ENCODE measurements around the gene RPTOR. TPM values are rescaled to one million over a fixed set of nuclear protein-coding genes. Genes with fewer than 3 reads are reported as not detected.

Gene RPTOR
- total RNA-seq, 1 donor, result 27.9 TPM

GRCh38 chr17:80599546-80600305, 55.1 kb downstream of the RPTOR start:
- Histone ChIP-seq H3K4me3 (ENCODE audit: insufficient read depth, low read length) (no peak overlapping the region), H3K79me2 (ENCODE audit: insufficient read depth, low read length) (peaks cover 81% of the 10 kb centered on the region), H3K4me1 (ENCODE audit: insufficient read depth, low read length) (peaks cover 8% of the 10 kb centered on the region), H2AFZ (ENCODE audit: low read length) (no peak overlapping the region), H3K27me3 (ENCODE audit: insufficient read depth, low read length) (no peaks in the 10 kb centered on the region), H3K9me3 (ENCODE audit: low read depth, low read length) (no peaks in the 10 kb centered on the region), H3K36me3 (ENCODE audit: insufficient read depth, low read length) (no peaks in the 10 kb centered on the region), H4K20me1 (ENCODE audit: insufficient read depth, low read length) (peaks cover 73% of the 10 kb centered on the region), H3K27ac (ENCODE audit: low read depth, low read length) (no peak overlapping the region), H3K4me2 (ENCODE audit: insufficient read depth, low read length) (no peak overlapping the region)
- DNase-seq (ENCODE audit: insufficient read length, low spot score, missing footprints), result no peak
- TF ChIP-seq, protein P1, sequence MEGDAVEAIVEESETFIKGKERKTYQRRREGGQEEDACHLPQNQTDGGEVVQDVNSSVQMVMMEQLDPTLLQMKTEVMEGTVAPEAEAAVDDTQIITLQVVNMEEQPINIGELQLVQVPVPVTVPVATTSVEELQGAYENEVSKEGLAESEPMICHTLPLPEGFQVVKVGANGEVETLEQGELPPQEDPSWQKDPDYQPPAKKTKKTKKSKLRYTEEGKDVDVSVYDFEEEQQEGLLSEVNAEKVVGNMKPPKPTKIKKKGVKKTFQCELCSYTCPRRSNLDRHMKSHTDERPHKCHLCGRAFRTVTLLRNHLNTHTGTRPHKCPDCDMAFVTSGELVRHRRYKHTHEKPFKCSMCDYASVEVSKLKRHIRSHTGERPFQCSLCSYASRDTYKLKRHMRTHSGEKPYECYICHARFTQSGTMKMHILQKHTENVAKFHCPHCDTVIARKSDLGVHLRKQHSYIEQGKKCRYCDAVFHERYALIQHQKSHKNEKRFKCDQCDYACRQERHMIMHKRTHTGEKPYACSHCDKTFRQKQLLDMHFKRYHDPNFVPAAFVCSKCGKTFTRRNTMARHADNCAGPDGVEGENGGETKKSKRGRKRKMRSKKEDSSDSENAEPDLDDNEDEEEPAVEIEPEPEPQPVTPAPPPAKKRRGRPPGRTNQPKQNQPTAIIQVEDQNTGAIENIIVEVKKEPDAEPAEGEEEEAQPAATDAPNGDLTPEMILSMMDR (IDR thresholded peaks at IDR 0.05; ENCODE audit: extremely low read depth, low read depth, low read length), result no peak

DNA sequence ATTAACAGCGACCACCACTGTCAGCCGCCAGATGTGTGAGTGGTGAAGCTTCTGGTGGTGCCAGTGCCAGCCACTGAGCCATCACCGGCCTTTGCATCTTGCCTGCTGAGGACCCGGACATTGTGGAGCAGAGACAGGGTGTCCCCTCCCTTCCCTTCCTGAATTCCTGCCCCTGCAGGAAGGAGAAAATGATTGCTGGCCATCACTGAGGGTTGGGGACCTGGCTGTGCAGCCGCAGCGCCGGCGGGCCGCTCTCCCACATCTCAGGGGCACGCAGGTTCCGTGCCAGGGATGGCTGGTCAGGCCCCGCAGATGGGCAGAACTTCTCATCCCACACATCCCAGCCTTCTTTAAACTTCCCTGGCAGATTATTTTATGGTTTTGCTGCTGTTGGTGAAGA, 56.5 kb downstream of the RPTOR start:
- peaks cover 74% of the 10 kb centered on the region for H4K20me1 ChIP-seq (ENCODE audit: insufficient read depth, low read length)
- no peak overlapping the region for H2AFZ ChIP-seq (ENCODE audit: low read length)
- DNase-seq (ENCODE audit: insufficient read length, low spot score, missing footprints), result no peak
- no peaks in the 10 kb centered on the region for H3K9me3 ChIP-seq (ENCODE audit: low read depth, low read length)
- H3K4me3 ChIP-seq (ENCODE audit: insufficient read depth, low read length), result no peak overlapping the region
- H3K27me3 ChIP-seq (ENCODE audit: insufficient read depth, low read length), result no peaks in the 10 kb centered on the region
- TF ChIP-seq, protein P1 (IDR thresholded peaks at IDR 0.05; ENCODE audit: extremely low read depth, low read depth, low read length), result no peak
- peaks cover 8% of the 10 kb centered on the region for H3K4me1 ChIP-seq (ENCODE audit: insufficient read depth, low read length)
- no peak overlapping the region for H3K27ac ChIP-seq (ENCODE audit: low read depth, low read length)
- H3K4me2 ChIP-seq (ENCODE audit: insufficient read depth, low read length), result no peak overlapping the region
- no peaks in the 10 kb centered on the region for H3K36me3 ChIP-seq (ENCODE audit: insufficient read depth, low read length)
- peaks cover 79% of the 10 kb centered on the region for H3K79me2 ChIP-seq (ENCODE audit: insufficient read depth, low read length)

GRCh38 chr17:80603396-80603795, 58.8 kb downstream of the RPTOR start:
- Histone ChIP-seq H3K36me3 (ENCODE audit: insufficient read depth, low read length) (no peaks in the 10 kb centered on the region), H3K27ac (ENCODE audit: low read depth, low read length) (no peak overlapping the region), H3K4me2 (ENCODE audit: insufficient read depth, low read length) (no peak overlapping the region), H3K79me2 (ENCODE audit: insufficient read depth, low read length) (peaks cover 75% of the 10 kb centered on the region), H4K20me1 (ENCODE audit: insufficient read depth, low read length) (peaks cover 60% of the 10 kb centered on the region), H2AFZ (ENCODE audit: low read length) (no peak overlapping the region), H3K27me3 (ENCODE audit: insufficient read depth, low read length) (no peaks in the 10 kb centered on the region), H3K4me1 (ENCODE audit: insufficient read depth, low read length) (no peaks in the 10 kb centered on the region), H3K9me3 (ENCODE audit: low read depth, low read length) (no peaks in the 10 kb centered on the region), H3K4me3 (ENCODE audit: insufficient read depth, low read length) (no peak overlapping the region)
- no peak for DNase-seq (ENCODE audit: insufficient read length, low spot score, missing footprints)
- TF ChIP-seq, protein P1 (IDR thresholded peaks at IDR 0.05; ENCODE audit: extremely low read depth, low read depth, low read length), result no peak

- Histone ChIP-seq H3K36me3 (ENCODE audit: insufficient read depth, low read length) (no peaks in the 10 kb centered on the region), H3K27ac (ENCODE audit: low read depth, low read length) (no peak overlapping the region), H3K4me1 (ENCODE audit: insufficient read depth, low read length) (no peaks in the 10 kb centered on the region), H3K27me3 (ENCODE audit: insufficient read depth, low read length) (no peaks in the 10 kb centered on the region), H3K4me2 (ENCODE audit: insufficient read depth, low read length) (no peak overlapping the region), H3K4me3 (ENCODE audit: insufficient read depth, low read length) (no peak overlapping the region), H3K79me2 (ENCODE audit: insufficient read depth, low read length) (peaks cover 76% of the 10 kb centered on the region), H2AFZ (ENCODE audit: low read length) (no peak overlapping the region), H4K20me1 (ENCODE audit: insufficient read depth, low read length) (peaks cover 60% of the 10 kb centered on the region), H3K9me3 (ENCODE audit: low read depth, low read length) (no peaks in the 10 kb centered on the region)
- DNase-seq (ENCODE audit: insufficient read length, low spot score, missing footprints), result no peak
- TF ChIP-seq, protein P1 (IDR thresholded peaks at IDR 0.05; ENCODE audit: extremely low read depth, low read depth, low read length), result no peak
Measured at GRCh38 chr17:80604009-80604669, 59.5 kb downstream of the RPTOR start.
